Ascending aorta (tissue), 2 donors: Measurements from ENCODE around the gene IER5. TPM values are rescaled to one million over a fixed set of nuclear protein-coding genes. Genes with fewer than 3 reads are reported as not detected.

Experiments used
- DNase-seq, 2 donors: peaks; one replicate each; pipeline ENCODE4 v3.0.0-alpha.2; 2019; ENCODE audit warnings: low spot score in 2 of 2
- H3K27ac ChIP-seq, 2 donors: fragments of 200-600 bp; sonication (generic); one replicate each; pipeline ENCODE4 v1.5.1; 2016 to 2017; ENCODE audit warnings: mild to moderate bottlenecking in 1 of 2
- H3K27me3 ChIP-seq: fragments of 200-600 bp; sonication (generic); one replicate; pipeline ENCODE4 v1.5.1; 2017
- H3K36me3 ChIP-seq, 2 donors: fragments of 200-600 bp; sonication (generic); one replicate each; pipeline ENCODE4 v1.5.1; 2016
- H3K4me1 ChIP-seq, 2 donors: fragments of 200-600 bp; sonication (generic); one replicate each; pipeline ENCODE4 v1.5.1; 2016 to 2017; ENCODE audit warnings: mild to moderate bottlenecking in 1 of 2
- H3K4me3 ChIP-seq, 2 donors: fragments of 200-600 bp; sonication (generic); one replicate each; pipeline ENCODE4 v1.5.1; 2016 to 2017; ENCODE audit warnings: mild to moderate bottlenecking in 1 of 2
- H3K9me3 ChIP-seq, 2 donors: fragments of 200-600 bp; sonication (generic); one replicate each; pipeline ENCODE4 v1.5.1; 2016
- intact Hi-C: fragments of 100-400 bp; cut with DNase I; formaldehyde crosslinking; loops from one replicate; pipeline ENCODE4 v1.15.1; 2023
- total RNA-seq: library from RNA; depleted of rRNA; stranded (reverse); fragments of >200 nt; gene quantifications from one replicate; pipeline ENCODE4 v1.1.0, GENCODE V29; 2016
- TF ChIP-seq, protein P1 (sequence below), 3 experiments: fragments of 200-600 bp in 2 of 3; fragments of 450-650 bp in 1 of 3; sonication (generic) in 2 of 3; IDR thresholded peaks; one replicate each; pipeline ENCODE4 v1.5.1; 2016 to 2019; ENCODE audit warnings: antibody characterized with exemption in 3 of 3, mild to moderate bottlenecking in 1 of 3, moderate library complexity in 1 of 3

IER5 gene
- total RNA-seq, 1 donor from 2014 or later, result 47.9 TPM

DNA sequence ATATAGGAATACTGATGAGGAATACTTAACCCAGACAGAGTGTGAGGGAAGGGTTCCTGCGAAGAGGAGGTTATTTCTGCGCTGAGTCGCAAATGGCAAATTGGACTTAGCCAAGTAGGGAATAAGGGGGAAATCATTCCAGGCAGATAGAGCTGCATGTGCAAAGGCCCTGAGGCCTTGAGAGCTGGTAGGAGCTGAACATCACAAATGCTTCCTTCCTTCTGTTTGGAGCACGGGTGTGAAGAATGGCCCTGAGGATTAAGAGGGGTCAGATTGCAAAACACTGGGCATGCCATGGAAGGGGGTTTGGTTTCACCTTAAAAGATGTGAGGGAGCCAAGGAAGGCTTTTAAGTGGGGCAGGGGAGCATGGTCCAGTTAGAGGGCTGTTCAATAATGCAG is 12.4 kb downstream of the IER5 start:
- no peak overlapping the region for H3K27ac ChIP-seq
- intact Hi-C loops, result no loop called here
- H3K27me3 ChIP-seq, result no peaks in the 10 kb centered on the region
- no peak overlapping the region for H3K4me3 ChIP-seq
- no peaks in the 10 kb centered on the region for H3K36me3 ChIP-seq
- no peak for DNase-seq
- no peaks in the 10 kb centered on the region for H3K9me3 ChIP-seq
- TF ChIP-seq, protein P1, sequence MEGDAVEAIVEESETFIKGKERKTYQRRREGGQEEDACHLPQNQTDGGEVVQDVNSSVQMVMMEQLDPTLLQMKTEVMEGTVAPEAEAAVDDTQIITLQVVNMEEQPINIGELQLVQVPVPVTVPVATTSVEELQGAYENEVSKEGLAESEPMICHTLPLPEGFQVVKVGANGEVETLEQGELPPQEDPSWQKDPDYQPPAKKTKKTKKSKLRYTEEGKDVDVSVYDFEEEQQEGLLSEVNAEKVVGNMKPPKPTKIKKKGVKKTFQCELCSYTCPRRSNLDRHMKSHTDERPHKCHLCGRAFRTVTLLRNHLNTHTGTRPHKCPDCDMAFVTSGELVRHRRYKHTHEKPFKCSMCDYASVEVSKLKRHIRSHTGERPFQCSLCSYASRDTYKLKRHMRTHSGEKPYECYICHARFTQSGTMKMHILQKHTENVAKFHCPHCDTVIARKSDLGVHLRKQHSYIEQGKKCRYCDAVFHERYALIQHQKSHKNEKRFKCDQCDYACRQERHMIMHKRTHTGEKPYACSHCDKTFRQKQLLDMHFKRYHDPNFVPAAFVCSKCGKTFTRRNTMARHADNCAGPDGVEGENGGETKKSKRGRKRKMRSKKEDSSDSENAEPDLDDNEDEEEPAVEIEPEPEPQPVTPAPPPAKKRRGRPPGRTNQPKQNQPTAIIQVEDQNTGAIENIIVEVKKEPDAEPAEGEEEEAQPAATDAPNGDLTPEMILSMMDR (IDR thresholded peaks at IDR 0.05), result no peak
- peaks cover 8 to 41% of the 10 kb centered on the region in 2 donors for H3K4me1 ChIP-seq

- intact Hi-C loops, result no loop called here
- peaks cover 6 to 34% of the 10 kb centered on the region in 2 donors for H3K4me1 ChIP-seq
- H3K9me3 ChIP-seq, result no peaks in the 10 kb centered on the region
- no peaks in the 10 kb centered on the region for H3K36me3 ChIP-seq
- H3K27ac ChIP-seq, result no peak overlapping the region
- no peak overlapping the region for H3K4me3 ChIP-seq
- TF ChIP-seq, protein P1 (IDR thresholded peaks at IDR 0.05), result no peak
- no peak for DNase-seq
- no peaks in the 10 kb centered on the region for H3K27me3 ChIP-seq
Measured at GRCh38 chr1:181101581-181102226, 13.2 kb downstream of the IER5 start.

- no peaks in the 10 kb centered on the region for H3K9me3 ChIP-seq
- H3K27me3 ChIP-seq, result no peaks in the 10 kb centered on the region
- no peak for DNase-seq
- no peaks in the 10 kb centered on the region for H3K36me3 ChIP-seq
- peaks cover 3 to 26% of the 10 kb centered on the region in 2 donors for H3K4me1 ChIP-seq
- H3K27ac ChIP-seq, result no peak overlapping the region
- TF ChIP-seq, protein P1 (IDR thresholded peaks at IDR 0.05), result no peak
- intact Hi-C loops, result no loop called here
- H3K4me3 ChIP-seq, result no peak overlapping the region
Measured at GRCh38 chr1:181102841-181103240, 14.3 kb downstream of the IER5 start.

GRCh38 chr1:181103399-181103798 is 14.9 kb downstream of the IER5 start:
- no peaks in the 10 kb centered on the region for H3K36me3 ChIP-seq
- H3K27ac ChIP-seq, result no peak overlapping the region
- peaks cover 3 to 26% of the 10 kb centered on the region in 2 donors for H3K4me1 ChIP-seq
- TF ChIP-seq, protein P1 (IDR thresholded peaks at IDR 0.05), result no peak
- H3K9me3 ChIP-seq, result no peaks in the 10 kb centered on the region
- intact Hi-C loops, result no loop called here
- no peak overlapping the region for H3K4me3 ChIP-seq
- no peaks in the 10 kb centered on the region for H3K27me3 ChIP-seq
- no peak for DNase-seq

- Histone ChIP-seq H3K36me3 (no peaks in the 10 kb centered on the region), H3K4me3 (peak overlapping the region; percentile 90 to 98), H3K27me3 (no peaks in the 10 kb centered on the region), H3K9me3 (no peaks in the 10 kb centered on the region), H3K4me1 (peaks cover 3 to 21% of the 10 kb centered on the region in 2 donors), H3K27ac (peak overlapping the region; percentile 91 to 92)
- TF ChIP-seq, protein P1 (IDR thresholded peaks at IDR 0.05), result peak in 1 of 3 experiments; percentile 25
- no peak for DNase-seq
- intact Hi-C loops, result loop anchor here (2.0 kb wide), 1 partner anchor 37 kb away; no protein-coding TSS in a partner anchor
Measured at GRCh38 chr1:181104042-181104789, 15.7 kb downstream of the IER5 start.
